CD4-positive, alpha-beta T cell treated with Interferon alpha-2 for 1 hour (primary cell): Measurements from ENCODE around the gene ST8SIA1.

ENCODE experiments used
- DNase-seq, 2 donors: peaks; one replicate each; pipeline ENCODE4 v3.0.0-alpha.2; 2020 to 2022

Gene ST8SIA1

GRCh38 chr12:22325218-22325617, 9.3 kb downstream of the ST8SIA1 start:
- DNase-seq = no peak

DNA sequence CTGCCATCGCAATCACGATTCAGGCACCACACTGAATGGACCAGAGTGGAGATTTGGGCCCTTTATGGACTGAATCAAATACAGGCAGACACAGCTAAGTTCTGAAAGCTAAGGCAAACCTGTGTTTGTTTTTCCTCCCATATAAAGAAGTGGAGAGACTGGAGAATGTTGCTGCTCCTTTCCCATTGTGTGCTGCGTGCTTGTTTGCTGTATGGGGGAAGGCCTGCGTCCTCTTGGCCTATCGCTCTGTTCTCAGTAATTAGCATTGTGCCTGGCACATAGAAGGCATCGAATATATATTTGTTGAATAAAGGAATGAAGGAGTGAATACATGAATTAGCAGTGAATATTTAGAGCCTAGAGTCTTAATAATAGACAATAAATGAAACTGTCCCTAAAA, 12.4 kb downstream of the ST8SIA1 start:
- no peak for DNase-seq

GRCh38 chr12:22321638-22322037, 12.9 kb downstream of the ST8SIA1 start:
- peak; percentile 26 to 47 for DNase-seq

DNA sequence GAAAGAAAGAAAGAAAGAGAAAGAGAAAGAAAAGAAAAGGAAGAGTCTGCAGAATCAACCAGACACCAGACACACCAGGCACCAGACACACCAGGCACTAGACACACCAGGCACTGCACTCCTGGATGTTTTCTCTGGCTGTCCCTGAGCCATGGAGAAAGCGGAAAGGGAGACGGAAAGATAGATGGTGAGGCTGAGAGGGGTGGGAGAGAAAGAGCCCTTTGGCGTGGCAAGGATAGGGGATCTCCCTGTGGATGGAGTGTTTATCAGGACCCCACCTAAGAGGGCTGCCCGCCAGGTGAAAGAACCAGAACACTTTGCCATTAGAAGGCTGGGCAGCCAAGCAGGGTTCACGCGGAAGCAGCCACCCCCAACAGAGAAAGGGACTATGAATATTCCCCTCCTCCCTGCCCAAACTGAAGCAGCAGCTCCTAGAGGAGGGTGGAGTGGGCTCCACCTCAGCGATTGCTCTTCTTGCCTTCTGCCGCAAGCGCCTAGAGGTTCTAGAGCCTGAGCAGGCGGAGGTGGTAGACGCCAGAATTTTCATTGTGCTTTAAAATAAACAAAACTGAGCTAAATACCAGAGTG, 13.4 kb downstream of the ST8SIA1 start:
- no peak for DNase-seq

DNA sequence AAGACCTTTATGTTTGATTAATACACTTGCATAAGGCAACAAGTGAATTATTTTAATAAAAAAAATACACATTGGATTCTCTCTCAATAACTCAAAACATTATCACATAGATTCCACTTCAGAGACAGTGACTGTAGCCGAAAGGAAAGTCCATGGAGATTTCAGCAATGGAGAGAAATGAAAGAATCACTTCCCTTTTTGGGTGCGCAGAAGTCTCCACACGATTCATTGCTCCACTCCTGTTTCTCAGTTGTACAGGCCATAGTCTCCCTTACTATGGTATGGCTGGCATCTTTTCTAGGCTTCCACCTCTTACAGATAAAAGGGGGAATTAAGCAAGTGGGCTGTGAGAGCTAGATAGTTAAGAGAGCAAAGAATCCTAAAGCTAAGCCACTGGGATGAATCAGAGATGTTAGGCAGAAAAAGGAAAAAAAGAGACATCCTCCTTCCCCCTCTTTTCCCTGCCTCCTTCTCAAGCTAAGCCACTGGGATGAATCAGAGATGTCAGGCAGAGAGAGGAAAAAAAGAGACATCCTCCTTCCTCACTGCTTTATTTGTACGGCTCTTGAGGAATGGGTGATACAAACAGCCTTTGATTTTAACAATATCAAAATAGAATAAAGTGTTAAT, 16.3 kb downstream of the ST8SIA1 start:
- DNase-seq = no peak

DNA sequence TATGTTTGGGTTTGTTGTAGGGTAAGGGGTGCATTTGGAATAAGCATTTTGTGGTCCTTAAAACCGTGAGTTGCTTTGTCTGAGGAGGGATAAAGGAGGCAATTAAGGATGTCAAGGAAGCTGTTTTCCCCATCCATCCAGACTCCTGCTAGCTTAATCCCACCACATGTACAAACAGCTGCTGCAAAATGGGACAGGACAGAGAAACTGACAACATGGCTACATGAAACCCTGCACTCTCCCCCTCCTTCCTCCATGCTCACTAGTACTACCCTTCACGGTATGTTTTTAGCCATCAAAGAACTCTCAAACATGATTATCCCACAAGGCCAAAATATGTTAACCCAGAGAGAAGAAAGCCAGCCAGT, 20.6 kb downstream of the ST8SIA1 start:
- no peak for DNase-seq

GRCh38 chr12:22313286-22313962, 21.1 kb downstream of the ST8SIA1 start:
- DNase-seq = no peak

GRCh38 chr12:22312336-22312735, 22.2 kb downstream of the ST8SIA1 start:
- no peak for DNase-seq

DNA sequence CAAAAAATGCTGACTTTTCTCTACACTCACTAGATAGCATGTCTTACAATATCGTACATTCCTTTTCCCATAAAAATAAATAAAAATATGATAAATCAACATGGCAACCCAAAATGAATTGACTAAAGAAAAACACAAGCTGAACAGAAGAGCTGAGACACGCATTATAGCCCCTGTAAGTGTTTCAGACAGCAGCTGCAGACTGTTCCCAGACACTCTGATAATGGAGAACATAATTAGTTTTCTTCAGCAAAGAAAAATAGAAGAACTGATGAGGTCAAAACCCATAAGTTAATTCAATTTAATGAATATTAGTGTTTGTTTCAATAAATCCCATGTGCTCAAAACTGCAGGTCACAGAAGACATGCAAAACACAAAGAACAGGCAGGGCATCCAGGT, 23.8 kb downstream of the ST8SIA1 start:
- no peak for DNase-seq

GRCh38 chr12:22310275-22310674, 24.2 kb downstream of the ST8SIA1 start:
- DNase-seq = no peak

GRCh38 chr12:22307811-22308210, 26.7 kb downstream of the ST8SIA1 start:
- no peak for DNase-seq

DNA sequence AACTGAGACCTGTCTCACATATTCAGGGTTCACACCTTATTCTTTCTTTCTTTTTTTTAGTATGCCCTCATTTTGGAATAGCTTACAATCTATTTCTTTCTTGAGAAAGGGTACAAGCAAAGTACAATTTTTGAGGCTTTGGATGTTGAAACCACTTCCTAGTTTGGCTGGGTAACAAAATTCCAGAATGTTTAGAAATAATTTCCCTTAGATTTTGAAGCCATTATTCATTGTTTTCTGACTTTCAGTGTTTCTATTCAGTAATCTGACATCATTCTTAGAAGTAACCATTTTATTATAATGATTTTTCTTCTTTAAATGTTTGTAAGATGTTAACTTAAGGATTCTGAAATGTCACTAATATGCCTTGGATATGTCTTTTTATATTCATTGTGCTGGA, 28.2 kb downstream of the ST8SIA1 start:
- no peak for DNase-seq

DNA sequence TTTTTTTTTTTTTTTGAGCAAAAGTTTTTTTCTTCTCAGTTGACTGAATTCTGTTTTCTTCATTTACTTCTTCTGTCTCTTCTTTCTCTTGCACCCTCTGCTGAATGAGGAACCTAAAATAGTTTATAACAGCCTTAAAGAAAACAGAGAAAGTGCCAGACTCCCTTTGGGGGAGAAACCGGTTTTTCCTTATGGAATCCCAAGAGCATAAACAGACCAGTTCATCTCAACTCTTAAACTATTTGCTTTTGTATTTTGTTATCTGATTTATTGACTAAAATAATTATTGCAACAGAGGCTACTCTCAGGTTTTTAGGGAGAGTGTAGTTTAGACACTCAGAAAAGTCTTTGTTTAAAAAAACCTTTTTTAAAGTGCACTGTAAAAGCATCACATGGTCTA, 30.2 kb downstream of the ST8SIA1 start:
- no peak for DNase-seq

GRCh38 chr12:22299294-22299912, 35.1 kb downstream of the ST8SIA1 start:
- no peak for DNase-seq

DNA sequence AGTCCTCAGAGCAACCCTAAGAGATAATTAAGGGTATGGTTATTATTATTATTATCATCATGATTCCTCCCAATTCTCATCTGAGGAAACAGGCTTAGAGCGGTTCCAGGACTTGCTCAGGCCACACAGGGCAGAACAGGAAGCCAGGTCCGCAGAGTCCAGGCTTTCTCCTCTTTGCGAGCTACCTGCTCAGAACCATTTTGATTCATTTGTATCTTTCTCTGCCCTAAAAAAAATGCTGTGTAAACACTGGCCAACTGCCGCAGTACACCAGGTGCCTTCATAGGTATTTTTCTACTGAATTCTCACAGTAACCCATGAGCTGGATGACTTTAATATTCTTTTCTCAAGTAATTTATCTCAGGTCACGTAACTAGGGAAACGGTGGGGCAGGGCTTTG, 45.3 kb downstream of the ST8SIA1 start:
- no peak for DNase-seq

GRCh38 chr12:22287776-22288621, 46.5 kb downstream of the ST8SIA1 start:
- peak in 1 of 2 donors; percentile 25 for DNase-seq

GRCh38 chr12:22287101-22287500, 47.4 kb downstream of the ST8SIA1 start:
- DNase-seq = no peak

DNA sequence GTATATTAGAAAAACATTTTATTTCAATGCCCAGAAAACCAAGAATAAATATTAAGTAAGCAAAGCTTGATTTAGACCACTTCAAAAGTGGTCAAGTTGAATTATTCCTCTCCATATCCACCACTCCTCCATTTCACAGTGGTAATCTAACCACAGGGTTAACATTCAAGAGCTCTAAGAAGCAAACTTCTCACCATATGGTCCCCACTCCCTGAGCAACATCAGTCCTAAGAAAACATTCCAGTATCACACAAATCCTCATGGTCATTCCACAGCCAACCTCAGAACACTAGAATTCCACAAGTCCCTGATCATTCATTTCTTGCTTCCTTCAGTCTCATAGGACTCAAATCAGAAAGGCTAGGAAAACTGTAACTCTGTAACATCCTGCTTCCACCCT, 47.9 kb downstream of the ST8SIA1 start:
- no peak for DNase-seq

GRCh38 chr12:22285846-22286245, 48.7 kb downstream of the ST8SIA1 start:
- no peak for DNase-seq

GRCh38 chr12:22284871-22285270, 49.6 kb downstream of the ST8SIA1 start:
- no peak for DNase-seq

- DNase-seq = no peak
Observed at GRCh38 chr12:22283508-22283907, 51.0 kb downstream of the ST8SIA1 start.

- DNase-seq = no peak
Observed at GRCh38 chr12:22283006-22283506, 51.5 kb downstream of the ST8SIA1 start.

GRCh38 chr12:22282283-22282682, 52.2 kb downstream of the ST8SIA1 start:
- DNase-seq = no peak
